HG03432 (cell line): ENCODE measurements around the gene FAAP20.

Source experiments
- ATAC-seq: cut with Tn5 transposase; IDR thresholded peaks from one replicate; pipeline ENCODE4 v1.9.1; 2021; ENCODE audit warnings: mild to moderate bottlenecking, moderate library complexity; ENCODE audit not compliant: unreplicated experiment

FAAP20 gene

DNA sequence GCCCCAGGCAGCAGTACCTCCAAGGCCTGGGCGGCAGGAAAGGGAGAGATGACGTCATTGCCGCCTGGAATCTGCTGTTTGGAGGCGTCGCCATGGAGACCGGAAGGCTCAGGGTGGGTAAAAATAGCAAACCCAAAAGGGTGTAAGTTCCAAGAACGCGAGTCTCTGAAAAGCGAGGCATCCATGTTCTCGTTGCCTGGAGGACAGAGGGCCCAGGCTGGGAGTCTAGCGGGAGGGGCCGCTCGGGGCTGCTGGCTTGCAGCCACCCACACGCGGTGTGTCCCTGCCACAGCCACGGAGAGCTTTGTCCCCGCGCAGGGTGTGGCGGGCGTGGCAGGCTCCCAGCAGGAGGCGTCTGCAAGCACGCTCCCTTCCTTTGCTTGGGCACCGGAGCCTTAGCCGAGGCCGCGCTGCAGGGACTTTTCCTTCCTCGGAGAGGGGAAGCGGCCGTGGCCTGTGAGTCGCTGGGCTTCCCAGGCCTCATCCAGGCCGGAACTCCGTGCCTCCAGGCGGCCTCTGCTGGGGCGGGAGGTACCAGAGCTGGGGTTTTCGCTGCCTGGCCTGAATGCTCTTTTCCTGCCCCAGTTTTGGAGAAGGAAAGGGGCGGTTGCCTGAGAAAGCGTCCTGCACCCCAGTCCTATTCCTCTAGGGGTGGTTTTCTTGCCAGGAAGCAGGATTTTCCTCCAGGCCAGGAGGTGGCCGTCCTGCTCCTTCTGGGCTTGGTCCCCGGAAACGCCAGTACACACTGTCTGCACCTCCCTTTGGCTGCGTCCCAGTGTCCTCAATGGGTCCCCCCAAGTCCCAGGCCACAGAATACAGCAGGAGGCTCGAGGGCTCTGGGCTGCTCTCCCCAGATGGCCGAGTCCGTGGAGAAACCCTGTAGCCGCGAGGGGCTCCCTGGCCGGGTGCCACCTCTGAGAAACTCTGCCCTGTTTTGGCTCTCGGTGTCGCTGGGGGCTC, 18.2 kb upstream of the FAAP20 start:
- ATAC-seq: no peak

DNA sequence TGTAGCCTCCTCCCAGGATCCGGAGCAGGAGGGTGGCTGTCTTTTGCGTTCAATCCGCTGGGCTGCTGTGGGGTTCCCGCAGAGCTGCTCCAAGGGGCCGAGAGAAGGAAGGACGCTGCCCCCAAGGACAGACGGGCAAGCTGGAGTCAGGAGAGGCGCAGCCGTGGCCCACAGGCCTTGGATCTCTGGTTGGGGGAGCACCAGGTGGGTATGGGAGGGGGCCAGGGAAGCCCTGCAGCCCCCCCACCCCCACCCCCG, 17.6 kb upstream of the FAAP20 start:
- ATAC-seq: no peak

DNA sequence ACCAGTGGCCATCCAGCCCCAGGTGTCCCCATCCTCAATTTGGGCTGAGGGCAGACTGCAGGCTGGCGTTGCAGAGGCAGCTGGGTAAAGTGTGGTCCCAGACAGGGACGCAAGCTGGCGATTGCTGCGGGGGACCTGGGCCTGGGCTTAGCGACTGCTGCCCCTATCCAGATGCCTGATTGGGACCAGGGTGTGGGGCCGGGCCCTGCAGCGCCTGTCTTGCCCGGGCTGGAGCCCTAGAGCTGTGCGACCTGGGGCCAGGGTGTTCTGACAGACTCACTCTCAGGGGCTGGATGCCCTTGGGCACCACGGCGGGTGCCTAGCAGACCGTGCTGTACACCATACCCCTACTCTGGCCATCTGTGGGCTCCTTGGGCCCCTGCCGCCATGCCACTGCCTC, 16.2 kb upstream of the FAAP20 start:
- ATAC-seq: no peak

DNA sequence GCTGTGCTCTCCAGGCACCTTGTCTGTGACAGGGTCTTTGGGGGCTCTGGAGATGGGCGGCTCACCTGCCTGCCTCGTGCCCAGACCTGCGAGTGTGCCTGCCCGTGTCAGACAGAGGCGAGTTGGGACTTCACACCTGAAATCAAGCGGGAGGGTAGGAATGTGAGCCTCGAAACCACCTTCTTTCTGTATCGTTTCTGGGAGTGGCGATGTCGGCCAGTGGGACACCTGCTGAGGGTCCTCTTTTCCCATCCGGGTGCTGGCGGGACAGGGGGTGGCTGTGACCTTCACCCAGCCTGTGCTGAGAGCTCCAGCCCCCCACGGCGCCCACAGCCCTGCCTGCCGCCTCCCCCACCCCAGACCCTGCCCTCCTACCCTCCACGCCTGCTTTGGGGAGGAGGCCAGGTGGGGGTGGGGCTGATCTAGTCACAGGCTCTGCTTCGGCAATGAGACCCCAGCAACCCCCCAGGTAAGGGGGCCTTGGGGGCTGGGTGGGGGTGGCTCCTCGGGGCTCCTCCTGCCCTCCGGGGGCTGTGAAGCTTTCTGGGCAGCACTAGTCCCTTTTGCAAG, 15.6 kb upstream of the FAAP20 start:
- ATAC-seq: no peak

DNA sequence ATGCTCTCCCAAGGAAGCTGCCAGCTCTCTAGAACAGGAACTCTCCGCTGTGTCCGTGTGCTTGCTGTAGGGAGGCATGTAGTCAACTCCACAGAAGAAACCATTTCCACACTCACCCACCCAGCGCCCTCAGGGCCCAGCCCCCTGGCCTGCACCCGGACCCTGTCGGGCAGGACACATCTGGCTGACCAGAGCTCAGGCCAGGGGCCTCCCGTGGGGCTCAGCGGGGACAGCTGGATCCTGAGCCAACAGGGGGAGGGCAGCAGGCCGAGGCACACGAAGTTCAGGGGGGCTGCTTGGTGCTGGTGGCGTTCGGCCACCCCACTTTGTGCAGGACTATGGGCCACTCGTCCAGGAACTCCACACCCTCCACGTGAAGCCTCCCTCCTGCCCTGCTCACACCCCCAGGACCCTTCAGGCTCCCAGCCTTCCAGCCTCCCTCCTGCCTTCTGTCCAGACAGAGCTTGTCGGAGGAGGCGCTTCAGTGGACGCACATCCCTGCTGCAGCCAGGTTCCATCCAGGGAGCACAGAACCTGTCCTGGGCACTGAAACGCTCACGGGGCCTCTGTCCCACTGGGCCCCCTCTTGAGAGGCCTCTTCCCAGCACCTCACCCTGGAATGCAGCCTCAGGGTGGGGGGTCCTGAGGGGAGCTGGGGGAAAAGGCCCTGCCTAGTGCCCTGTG, 15.0 kb upstream of the FAAP20 start:
- no peak for ATAC-seq

DNA sequence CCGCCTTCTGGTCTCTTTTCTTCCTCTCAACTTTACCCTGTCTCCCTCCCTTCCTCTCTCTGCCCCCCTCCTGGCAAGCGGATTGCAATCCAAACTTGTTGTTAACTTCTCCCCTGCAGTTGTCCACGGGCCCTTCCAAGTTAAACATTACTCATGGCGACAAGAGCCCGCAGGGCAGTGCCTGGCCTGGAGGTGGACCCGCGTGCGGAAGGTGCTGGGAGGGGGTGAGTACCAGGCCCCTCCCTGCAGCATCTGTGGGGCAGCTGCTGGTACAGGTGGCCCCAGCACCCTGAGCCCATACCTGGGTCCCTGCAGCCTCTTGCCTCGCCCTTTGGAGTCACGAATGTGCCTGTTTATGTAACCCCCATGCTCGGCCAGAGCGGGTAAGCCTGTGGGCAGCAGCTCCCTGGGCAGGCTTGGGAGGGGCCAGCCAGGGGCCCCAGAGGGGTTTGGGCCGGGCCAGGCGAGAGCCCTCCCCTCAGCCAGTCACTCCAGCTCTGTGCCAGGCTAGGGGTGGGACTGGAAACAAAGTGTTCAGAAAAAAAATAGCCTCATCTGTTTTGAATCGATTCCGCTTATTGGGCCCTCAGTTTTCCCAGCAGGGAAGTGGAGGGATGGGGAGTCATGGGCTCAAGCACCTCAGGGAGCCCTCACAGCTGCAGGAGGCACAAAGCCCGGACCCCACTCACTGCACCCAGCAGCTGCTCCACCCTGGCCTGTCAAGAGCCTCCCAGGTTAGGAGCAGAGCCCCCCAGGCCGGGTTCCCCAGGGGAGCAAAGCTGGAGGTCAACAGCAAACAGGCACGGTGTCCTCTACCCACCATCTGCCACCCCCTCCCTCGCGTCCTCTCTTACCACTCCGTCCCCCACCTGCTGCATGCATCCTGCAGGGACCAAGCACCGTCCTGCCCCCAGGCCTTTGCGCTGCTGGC, 14.0 kb upstream of the FAAP20 start:
- ATAC-seq: no peak

DNA sequence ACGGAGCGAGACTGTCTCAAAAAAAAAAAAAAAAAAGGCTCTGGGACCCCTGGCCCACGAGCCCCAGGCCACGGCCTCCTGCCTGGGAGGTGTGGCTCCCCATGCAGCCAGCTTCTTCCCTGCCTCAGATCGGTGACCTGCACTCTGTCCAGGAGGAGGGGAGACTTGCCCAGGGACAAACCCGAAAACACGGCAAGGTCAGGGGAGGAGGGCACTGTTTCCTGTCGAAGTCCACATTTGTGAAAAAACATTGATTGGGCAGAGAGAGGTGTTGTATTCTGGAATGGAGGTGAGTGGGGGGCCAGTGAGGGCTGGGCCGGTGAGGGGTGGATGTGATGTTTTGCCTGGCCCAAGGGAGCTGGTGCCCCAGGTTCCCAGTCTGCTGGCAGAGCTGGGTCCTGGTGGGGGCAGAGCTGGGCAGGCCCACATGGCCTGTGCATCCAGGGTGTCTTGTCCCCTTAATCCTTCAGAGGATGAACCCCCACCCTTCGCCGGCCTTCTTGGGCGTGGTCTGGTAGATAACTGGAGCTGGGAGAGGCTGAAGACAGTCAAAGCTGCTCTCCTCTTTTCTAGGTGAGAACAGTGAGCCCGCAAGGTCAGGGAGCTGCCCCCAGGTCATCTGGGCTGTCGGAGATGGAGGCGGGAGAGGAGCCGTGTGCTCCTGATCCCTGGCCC, 12.4 kb upstream of the FAAP20 start:
- no peak for ATAC-seq

DNA sequence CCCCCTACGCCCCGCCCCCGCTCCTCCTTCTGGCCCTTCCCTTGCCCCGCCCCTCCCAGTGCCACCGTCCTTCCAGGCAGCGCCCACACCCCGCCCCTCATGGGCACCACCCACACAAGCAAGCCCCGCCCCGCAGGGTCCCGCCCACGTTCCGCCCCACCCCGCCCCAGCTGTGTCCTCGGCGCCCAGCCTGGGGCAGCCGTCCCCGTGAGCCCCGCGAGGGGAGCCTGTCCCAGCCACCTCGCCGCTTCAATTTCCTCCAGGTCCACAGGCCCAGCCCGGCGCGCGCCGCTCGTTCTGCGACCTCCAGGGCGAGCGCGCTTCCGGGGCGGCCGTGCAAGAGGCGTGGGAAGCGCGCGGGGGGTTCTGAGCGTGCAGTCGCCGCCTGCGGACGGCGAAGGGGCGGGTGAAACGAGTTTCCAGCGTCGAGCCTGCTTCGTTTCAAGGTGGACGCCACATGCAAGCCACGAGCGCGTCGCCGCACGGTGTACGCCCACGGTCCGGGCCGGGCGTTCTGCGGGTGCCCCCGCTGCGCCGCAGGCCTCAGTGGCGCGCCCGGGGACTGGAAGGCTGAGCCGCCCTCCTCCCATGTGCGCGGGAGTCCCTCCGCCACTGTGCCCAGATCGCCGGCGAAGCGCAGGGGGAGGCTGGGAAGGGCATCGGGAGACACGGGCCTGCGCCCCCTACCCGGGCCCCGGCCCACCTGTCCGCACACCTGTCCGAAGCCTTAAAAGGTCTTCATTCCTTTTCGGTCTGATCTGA, 10.8 kb upstream of the FAAP20 start:
- peak; percentile 65 for ATAC-seq

DNA sequence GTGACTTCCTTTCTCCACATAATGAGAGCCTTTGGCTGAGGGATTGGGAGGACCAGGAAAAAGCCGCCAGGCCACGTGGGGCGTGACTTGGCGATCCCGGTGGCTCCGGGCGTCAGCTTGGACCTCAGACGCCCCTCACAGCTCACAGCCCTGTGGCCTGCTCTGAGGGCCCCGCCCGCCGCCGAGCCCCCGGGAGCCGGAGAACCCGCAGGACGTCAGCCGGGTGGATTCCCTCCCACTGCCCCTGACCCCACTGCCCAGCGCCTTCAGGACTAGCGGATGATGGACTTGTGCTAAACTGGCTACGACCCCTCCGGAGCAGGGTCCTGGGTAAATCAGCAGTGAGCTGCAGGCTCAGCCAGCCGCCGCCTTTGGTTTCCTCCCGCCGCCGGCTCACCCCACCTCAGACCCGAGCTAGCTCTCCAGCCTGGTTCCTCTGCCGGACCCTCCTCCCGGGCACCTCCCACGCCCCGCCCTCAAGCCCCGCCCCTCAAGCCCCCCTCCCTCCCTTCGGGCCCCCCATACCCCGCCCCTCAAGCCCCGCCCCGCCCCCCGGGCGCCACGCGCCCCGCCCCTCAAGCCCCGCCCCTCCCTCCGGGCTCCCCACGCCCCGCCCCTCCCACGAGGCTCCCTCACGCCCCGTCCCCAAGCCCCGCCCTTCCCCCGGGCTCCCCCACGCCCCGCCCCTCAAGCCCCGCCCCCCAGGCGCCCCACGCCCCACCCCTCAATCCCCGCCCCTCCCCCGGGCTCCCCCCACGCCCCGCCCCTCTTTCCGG, 10.0 kb upstream of the FAAP20 start:
- peak; percentile 31 for ATAC-seq

DNA sequence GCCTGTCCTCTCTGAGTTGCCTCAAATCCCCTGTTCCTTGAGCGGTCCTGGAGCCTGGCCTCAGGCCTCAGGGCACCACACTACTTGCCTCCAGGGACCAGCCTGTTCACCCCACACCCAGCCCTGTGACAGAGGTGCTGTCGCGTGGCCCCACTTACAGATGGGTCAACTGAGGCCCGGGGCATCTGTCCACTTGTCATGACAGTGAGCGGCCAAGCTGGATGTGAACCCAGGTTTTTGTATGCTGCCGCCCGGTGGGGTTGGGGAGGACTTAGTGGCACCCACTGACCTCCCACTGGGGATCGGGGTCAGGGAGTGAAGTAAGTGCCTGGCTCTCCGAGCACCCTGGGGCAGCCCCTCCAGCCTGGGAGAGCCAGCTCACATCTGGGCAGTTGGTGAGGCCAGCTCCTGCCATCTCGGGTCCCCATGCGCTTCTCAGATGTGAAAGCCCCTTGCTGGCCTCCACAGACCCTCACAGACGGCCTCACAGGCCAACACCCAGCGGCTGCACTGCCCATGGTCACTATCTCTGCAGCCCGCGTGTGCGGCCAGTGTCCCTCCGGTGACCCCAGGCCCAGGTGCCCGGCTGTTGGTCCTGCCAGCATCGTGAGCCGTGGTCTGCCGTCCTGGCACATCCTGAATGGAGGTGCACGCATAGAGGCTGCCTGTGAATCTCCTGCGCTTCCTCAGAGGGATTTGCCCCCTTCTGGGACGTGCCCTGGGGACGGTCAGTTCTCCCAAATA, 9.3 kb upstream of the FAAP20 start:
- no peak for ATAC-seq

DNA sequence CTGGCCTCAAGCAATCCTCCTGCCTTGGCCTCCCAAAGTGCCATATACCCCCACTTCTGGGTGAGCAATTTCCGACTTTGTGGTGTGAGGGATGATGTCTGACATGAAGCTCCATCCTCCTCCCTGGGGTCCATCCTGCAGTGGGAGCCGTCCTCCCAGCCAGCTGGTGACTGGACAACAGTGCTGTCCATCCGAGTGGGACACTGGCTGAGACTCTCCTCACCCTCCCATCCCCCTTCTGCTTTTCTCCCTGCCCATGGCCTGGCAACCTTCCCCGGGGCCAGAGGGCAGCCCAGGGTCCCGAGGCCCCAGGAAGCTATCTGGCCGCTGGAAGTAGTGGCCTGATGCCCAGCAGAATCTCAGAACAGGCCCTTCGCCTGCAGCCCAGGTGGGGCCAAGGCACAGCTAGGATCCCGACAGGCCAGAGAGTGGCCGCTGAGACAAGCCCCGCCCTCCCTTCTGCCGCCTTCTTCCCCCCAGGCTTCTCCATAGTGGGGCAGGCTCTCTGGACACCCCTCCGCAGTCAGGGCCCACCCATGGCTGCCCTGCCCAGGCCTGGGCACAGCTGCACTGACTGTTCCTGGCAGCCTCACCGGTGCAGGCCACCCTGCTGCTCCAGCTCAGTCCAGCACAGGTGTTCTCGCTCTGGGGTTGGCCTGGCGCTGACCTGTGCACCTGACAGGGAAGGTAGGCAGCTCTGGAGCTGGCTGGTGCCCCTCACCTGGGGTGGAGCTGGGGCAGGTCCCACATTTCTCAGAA, 8.4 kb upstream of the FAAP20 start:
- no peak for ATAC-seq

DNA sequence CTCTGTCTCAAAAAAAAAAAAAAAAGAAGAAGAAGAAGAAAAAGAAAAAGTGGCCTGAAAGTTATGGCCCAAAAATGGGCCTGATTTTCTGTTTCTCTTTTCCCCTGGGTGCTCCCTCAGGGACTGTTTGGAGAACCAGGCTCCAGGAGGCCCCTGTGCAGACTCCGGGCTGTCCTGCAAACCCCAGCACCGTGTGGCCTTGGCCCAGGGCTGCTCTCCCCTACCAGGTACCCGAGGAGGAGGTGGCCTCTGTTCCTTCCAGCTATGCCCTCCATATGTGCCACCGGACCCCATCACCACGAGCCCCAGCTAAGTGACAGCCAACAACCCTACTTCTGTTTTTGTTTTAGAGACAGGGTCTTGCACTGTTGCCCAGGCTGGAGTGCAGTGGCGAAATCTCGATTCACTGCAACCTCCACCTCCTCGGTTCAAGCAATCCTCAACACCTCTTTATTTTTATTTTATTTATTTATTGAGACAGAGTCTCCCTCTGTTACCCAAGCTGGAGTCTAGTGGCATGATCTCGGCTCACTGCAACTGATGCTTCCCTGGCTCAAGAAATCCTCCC, 7.5 kb upstream of the FAAP20 start:
- no peak for ATAC-seq

DNA sequence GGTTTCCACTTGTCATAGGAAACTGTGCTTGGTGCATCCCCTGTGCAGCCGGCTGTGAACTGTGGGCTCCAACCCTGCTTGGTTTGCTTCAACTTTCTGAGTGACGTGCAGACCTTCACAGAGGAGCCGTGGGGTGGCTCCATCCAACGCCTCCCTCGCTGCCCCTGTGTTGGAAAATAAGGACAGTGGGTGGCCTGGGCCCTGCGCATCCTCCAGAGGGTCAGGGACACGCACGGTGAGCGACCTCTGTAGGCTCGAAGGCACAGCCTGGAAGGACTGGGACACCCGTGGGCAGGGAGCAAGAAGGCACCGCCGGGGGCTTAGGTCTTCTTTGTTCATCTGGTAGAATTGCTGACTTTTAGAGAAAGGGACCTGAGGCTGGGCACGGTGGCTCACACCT, 6.5 kb upstream of the FAAP20 start:
- ATAC-seq: no peak

DNA sequence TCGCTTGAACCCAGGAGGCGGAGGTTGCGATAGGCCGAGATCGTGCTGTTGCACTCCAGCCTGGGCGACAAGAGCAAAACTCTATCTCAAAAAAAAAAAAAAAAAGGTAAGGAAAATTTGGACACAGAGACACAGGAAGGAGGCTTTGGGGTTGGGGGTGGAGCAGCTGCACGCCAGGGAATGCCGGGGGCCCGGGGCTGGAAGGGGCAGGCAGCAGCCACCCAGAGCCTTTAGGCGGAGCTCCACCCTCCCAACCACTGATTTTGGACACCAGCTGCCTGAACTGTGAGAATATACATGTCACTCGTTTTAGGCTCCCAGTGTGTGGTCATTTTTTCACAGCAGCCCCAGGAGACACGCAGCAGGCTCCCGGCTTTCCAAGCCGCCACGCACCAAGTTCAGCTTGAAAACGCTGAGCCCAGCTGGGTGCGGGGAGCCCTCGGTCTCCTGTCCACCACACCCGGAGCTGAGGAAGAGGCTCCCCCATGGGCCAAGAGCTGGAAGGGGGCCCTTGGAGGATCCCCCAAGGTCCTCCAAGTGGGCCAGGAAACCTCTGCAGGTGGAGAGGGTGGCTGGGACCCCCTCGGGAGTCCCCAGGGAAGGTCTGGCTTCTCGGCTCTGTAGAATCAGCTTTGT, 5.9 kb upstream of the FAAP20 start:
- no peak for ATAC-seq

DNA sequence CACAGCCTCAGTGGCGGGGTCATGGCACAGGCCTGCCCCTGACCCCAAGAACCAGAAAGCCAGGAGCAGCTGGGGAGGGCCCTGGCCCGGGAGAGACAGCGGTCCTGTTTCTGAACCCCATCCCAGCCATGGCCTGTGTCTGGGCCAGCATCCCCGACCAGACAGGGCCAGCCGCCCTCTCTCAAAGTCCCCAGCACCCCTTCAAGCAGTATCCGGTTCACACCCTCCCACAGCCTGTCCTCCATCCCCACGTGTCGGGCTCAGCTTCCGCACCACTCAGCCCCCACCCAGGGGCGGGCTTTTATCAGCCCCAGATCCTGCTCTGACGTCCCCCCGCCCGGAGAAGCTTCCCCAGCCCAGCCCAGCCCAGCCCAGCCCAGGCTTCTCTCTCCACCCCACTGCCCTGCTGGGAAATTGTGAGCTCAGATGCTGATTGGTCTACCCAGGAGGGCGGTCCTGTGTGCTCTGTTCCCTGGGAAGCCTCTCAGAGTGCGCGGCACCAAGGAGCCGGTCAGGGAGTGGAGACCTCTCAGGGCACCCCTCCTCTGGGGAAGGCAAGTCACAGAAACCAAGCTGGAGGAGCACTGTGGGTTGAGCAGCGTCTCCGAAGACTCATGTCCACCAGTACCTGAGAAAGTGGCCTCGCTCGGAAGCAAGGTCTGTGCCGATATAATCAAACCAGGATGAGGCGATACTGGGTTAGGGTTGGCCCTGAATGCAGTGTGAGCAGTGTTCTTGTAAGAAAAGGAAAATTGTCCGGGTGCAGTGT, 4.7 kb upstream of the FAAP20 start:
- no peak for ATAC-seq

DNA sequence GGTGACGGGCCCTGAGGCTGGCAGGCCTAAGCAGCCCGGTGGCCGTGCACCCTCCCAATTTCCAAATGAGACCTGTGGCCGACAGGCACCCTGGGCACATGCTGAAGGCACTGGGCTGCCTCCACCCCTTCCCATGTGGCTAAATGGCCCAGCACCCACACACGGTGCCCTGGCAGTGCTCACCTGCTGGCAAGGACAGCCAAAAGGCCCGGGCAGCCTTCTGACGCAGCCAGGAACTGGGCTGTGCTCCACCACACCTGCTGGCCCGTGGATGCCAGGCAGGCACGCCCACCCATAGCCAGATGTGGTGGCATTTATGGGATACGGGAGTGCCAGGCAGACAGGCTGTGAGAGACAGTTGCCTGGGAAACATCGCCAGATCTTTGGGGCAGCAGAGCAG, 4.0 kb upstream of the FAAP20 start:
- ATAC-seq: no peak
